Mucosa of rectum (tissue), 2 donors: ENCODE data around the gene UQCR10.

Experiments
- H3K27ac ChIP-seq, 2 donors: one replicate each; pipeline ENCODE4 v1.7.0; 2013; ENCODE audit warnings: inconsistent platforms in 2 of 2, low read depth in 2 of 2, low read length in 2 of 2
- H3K27me3 ChIP-seq, 2 donors: one replicate each; pipeline ENCODE4 v1.7.0; 2013; ENCODE audit warnings: low read length in 2 of 2; ENCODE audit not compliant: control insufficient read depth in 2 of 2, insufficient read depth in 2 of 2
- H3K36me3 ChIP-seq, 2 donors: one replicate each; pipeline ENCODE4 v1.7.0; 2013; ENCODE audit warnings: low read length in 2 of 2; ENCODE audit not compliant: control insufficient read depth in 2 of 2, insufficient read depth in 2 of 2
- H3K4me1 ChIP-seq, 2 donors: one replicate each; pipeline ENCODE4 v1.7.0; 2013; ENCODE audit warnings: low read length in 2 of 2, mild to moderate bottlenecking in 1 of 2; ENCODE audit not compliant: control insufficient read depth in 2 of 2, insufficient read depth in 2 of 2
- H3K4me3 ChIP-seq, 2 donors: one replicate each; pipeline ENCODE4 v1.7.0; 2013; ENCODE audit warnings: low read length in 2 of 2
- H3K9ac ChIP-seq, 2 donors: one replicate each; pipeline ENCODE4 v1.7.0; 2013; ENCODE audit warnings: low read length in 2 of 2, low read depth in 1 of 2, mild to moderate bottlenecking in 1 of 2
- H3K9me3 ChIP-seq, 2 donors: one replicate each; pipeline ENCODE4 v1.7.0; 2013; ENCODE audit warnings: low read length in 2 of 2; ENCODE audit not compliant: control insufficient read depth in 2 of 2
- donor health status: healthy.
- donor health status: Normal muscosa, but diverticular disease.

UQCR10 gene

DNA sequence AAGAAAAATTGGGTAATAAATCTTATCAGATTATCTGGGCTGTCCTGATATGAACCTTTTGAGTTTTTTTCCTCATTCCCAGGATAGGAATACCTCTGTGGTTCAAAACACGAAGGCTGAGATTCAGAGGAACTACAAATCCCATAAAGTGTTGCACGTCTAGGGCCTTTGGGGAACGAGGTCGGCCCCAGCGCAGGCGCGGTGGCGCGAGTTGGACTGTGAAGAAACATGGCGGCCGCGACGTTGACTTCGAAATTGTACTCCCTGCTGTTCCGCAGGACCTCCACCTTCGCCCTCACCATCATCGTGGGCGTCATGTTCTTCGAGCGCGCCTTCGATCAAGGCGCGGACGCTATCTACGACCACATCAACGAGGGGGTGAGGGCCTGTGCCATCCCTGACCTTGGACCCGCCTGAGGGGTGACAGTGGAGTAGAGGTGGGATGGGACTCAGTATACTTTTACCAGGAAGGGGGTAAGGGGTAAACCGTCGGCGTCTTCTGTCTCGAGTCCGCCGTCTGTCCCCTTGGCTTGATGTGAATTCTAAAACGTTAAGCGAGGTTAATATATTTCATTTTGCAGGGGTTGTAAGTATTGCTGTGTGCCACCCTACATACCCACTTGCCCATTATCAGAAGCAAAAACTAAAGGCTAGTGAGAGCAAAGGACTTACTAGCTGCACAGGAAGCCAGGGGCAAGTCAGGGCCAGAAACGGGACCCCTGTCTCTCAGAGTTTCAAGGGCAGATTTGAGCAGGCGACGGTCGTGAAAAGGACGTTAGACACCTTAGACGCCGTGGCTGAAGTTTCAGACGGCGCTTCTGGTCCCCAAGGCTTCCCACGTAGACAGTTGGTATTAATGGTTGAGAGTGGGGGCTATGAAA is at the start of gene UQCR10:
Gene UQCR10, plus strand, starts transcription at position 199 of the 881 bp plus-strand sequence. Its CDS starts 30 bp downstream, at position 229.
- H3K27me3 ChIP-seq = no peaks in the 10 kb centered on the region
- H3K4me1 ChIP-seq = peaks cover 12 to 18% of the 10 kb centered on the region in 2 donors
- peak within 1 kb of the TSS; percentile 88 to 92 for H3K4me3 ChIP-seq
- no peaks in the 10 kb centered on the region for H3K9me3 ChIP-seq
- peak within 1 kb of the TSS; percentile 94 to 96 for H3K9ac ChIP-seq
- H3K27ac ChIP-seq = peak within 1 kb of the TSS; percentile 92 to 94
- peaks cover 14 to 22% of the 10 kb centered on the region in 2 donors for H3K36me3 ChIP-seq

DNA sequence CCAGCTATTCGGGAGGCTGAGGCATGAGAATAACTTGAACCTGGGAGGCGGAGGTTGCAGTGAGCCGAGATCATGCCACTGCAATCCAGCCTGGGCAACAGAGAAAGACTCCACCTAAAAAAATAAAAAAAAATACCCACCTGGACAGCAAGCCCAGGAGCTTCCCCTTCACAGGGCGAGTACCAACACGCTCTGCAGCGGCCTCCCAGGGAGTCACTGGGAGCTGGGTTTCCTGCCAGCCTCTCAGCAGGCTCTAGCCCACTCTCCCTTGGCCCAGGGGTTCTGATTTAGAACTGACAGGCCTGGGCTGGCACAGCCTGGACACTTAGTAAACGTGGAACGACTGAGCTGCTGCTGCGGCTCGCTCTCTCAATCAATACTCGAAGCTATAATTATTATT is 49.4 kb upstream of the UQCR10 start:
- no peaks in the 10 kb centered on the region for H3K4me1 ChIP-seq
- no peak overlapping the region for H3K9ac ChIP-seq
- peaks cover 24 to 39% of the 10 kb centered on the region in 2 donors for H3K27me3 ChIP-seq
- no peaks in the 10 kb centered on the region for H3K36me3 ChIP-seq
- H3K9me3 ChIP-seq = no peaks in the 10 kb centered on the region
- H3K27ac ChIP-seq = no peak overlapping the region
- no peak overlapping the region for H3K4me3 ChIP-seq

DNA sequence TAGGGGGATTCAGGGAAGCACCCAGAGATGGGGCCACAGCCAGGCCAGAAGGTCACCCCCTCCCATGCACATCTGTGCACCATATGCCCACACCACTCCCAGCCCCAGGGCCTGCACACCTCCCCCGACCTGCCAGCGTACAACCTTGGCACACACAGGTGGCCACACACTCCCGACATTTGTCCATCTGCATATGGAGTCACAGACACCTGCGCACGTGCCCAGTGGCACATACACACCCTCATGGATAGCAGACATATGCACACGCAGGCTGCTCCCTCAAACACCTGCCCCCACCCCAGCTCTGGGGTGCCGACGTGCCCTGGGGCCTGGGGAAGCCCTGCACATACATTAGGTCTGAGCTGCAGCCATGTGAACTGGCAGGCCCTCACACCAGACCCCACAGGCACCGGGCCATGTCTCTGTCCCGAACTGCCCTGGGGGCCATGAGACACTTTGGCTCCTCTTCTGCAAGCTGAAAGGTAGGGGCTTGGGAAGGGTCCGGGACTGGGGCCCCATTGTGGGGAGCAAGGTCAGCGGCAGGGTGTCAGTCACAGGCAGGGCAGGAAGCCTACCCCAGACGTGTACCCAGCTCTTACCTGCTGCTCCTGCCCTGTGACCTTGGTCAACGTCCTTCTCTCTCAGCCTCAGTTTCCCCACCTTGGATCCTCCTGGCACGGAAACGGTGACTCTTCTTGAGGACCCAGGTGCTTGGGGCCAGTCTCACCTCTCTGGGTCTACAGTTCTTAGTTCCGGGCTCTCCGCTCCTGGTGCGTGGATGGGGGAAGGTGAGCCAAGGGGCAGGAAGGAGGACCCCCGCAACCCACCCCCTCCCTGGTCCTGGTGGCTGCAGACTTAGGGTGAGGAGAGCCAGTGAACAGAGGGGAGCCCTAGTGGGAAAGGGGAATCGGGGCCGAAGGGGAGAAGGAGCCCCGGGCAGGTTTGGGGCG is 47.9 kb upstream of the UQCR10 start:
- Histone ChIP-seq H3K9ac (no peak overlapping the region), H3K4me1 (no peaks in the 10 kb centered on the region), H3K27me3 (peaks cover 22 to 43% of the 10 kb centered on the region in 2 donors), H3K36me3 (no peaks in the 10 kb centered on the region), H3K4me3 (no peak overlapping the region), H3K9me3 (no peaks in the 10 kb centered on the region), H3K27ac (no peak overlapping the region)

DNA sequence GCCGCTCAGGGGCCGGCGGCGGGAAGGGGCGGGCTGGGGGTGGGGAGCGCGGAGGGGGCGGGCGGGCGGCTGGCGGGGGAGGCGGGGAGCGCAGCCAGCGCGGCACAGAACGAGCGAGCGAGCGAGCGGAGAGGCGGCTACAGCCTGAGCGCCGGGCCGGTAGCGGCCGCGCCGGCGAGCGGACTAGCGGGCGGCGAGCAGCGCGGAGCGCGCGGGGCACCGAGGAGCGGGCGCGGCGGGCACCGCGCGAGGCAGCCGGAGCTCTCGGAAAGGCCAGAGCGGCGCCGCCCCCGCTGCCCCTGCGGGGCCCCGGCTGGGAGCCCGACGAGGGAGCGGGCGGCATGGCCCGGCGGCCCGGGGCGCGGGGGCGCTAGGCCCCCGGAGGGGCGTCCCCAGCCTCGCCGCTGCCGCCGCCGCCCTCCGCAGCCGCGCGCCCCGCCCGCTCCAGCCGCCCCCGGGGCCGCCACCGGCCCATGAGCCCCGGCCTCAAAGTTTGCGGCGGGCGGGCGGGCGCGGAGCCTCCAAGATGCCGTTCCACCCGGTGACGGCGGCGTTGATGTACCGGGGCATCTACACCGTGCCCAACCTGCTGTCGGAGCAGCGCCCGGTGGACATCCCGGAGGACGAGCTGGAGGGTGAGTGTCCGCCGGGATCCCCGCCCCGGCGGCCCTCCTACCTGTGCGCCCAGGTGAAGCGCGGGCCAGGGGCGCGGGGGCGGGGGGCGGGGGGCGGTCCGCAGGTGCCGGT is 47.1 kb upstream of the UQCR10 start, which contains the start of gene CABP7:
Gene CABP7, plus strand, starts transcription at position 105 of the 747 bp plus-strand sequence. Its CDS starts 422 bp downstream, at position 527.
- peaks cover 22 to 39% of the 10 kb centered on the region in 2 donors for H3K27me3 ChIP-seq
- H3K4me3 ChIP-seq = no peak within 1 kb of the TSS
- no peaks in the 10 kb centered on the region for H3K9me3 ChIP-seq
- no peaks in the 10 kb centered on the region for H3K4me1 ChIP-seq
- no peaks in the 10 kb centered on the region for H3K36me3 ChIP-seq
- no peak within 1 kb of the TSS for H3K27ac ChIP-seq
- H3K9ac ChIP-seq = no peak within 1 kb of the TSS

DNA sequence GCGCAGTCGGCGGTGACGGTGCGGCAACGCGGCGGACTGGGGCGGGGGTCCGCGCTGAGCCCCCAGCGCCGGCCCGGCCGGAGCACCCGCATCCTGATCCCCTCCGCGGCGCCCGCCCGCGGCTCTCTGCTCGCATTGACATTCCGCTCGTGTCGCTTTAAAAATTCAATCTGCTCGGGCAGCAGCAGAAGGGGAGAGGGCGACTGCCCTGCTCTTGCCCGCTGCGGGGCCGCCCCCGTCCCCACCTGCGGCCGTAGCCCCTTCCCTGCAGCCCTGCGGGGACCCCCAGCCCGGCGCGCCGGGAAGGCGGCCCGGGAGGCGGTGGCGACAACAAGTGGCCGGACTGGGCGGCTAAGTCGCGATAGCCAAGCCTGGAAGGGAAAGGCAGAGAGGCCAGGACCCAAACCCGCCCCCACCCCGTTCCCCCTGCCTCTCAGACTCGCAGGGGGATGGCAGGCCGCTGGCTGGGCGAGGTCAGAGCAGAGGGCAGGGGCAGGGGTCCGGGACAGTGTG is 46.3 kb upstream of the UQCR10 start:
- H3K9me3 ChIP-seq = no peaks in the 10 kb centered on the region
- H3K36me3 ChIP-seq = no peaks in the 10 kb centered on the region
- no peak overlapping the region for H3K4me3 ChIP-seq
- H3K27me3 ChIP-seq = peaks cover 22 to 37% of the 10 kb centered on the region in 2 donors
- H3K27ac ChIP-seq = no peak overlapping the region
- no peak overlapping the region for H3K9ac ChIP-seq
- no peaks in the 10 kb centered on the region for H3K4me1 ChIP-seq

DNA sequence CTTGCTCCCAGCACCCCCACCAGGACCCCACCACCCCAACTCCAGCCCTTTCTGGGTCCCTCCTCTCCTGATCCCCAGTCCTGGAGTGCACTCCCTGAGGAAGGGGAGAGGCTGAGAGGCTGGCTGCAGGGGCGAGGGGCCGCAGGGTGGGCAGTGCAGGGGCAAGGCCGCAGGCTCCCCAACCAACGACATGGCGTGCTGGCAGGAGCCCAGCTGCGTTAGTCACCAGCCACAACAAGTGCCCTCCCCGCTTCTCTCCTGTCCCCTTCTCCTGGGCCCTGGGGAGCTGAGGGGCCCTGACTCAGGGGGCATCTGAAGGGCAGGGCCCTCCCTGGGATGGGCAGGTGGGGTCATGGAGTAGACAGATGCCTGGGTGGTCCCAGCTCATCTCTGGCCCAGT is 45.0 kb upstream of the UQCR10 start:
- H3K4me3 ChIP-seq = no peak overlapping the region
- H3K27me3 ChIP-seq = peaks cover 22 to 30% of the 10 kb centered on the region in 2 donors
- H3K9ac ChIP-seq = no peak overlapping the region
- no peaks in the 10 kb centered on the region for H3K4me1 ChIP-seq
- H3K27ac ChIP-seq = no peak overlapping the region
- H3K9me3 ChIP-seq = no peaks in the 10 kb centered on the region
- no peaks in the 10 kb centered on the region for H3K36me3 ChIP-seq

DNA sequence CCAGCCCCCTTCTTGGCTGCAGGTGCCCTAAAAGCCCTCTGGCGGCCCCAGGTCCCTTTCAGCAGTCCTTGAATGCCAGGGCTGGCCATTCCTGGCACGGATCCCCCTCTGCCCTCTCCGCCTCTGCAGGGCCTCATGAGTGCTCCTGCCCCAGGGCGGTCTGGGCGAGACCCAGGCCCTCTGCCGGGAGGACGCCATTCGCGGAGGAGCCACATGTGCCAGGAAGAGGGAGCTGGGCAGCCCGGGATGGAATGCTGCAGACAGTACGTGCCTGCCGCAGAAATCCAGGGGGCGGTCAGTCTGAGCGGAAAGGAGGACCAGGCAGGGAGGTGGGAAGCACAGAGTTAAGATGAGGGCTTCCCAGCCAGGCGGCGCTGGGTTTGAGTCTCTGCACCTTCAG is 44.6 kb upstream of the UQCR10 start:
- Histone ChIP-seq H3K4me1 (no peaks in the 10 kb centered on the region), H3K27me3 (peaks cover 22 to 28% of the 10 kb centered on the region in 2 donors), H3K27ac (no peak overlapping the region), H3K9ac (no peak overlapping the region), H3K36me3 (no peaks in the 10 kb centered on the region), H3K9me3 (no peaks in the 10 kb centered on the region), H3K4me3 (no peak overlapping the region)

DNA sequence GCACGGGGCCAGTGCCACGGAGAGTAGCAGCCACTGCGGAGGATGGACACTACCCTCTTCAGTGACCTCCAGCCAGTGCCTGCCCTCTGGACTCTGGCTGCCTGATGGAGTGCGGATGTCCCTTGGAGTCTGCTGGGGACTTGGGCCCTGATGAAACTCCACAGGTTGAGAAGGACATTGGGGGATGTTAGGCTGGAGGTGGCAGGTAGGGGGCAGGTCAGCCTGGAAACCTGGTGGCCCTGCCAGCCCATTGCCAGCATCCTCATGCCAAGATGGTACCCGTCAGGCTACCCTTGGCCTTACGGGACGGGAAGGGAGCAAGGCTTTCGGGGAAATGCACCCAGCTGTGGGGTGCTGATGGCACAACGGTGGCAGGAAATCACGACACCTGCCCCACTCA is 43.4 kb upstream of the UQCR10 start:
- Histone ChIP-seq H3K9ac (no peak overlapping the region), H3K9me3 (no peaks in the 10 kb centered on the region), H3K4me3 (no peak overlapping the region), H3K4me1 (no peaks in the 10 kb centered on the region), H3K36me3 (no peaks in the 10 kb centered on the region), H3K27me3 (peaks cover 13 to 22% of the 10 kb centered on the region in 2 donors), H3K27ac (no peak overlapping the region)

DNA sequence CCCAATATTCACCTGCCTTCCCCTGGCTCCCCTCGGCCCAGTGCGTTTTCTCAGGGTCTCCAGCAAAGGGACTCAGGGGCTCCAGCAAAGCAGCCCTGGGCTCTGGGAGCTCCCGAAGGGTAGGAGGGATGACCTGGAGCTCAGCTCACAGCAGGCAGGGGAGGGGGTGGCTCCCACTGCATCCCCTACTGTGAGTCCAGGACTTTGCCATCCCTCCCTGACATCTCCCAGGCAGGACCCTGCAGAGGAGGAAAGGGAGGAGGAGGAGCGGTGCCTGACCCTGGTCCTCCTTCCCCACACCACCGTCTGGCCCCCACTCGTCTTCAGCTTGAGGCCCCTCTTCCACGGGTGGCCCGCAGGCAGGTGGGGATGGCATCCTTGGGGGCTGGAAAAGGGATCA is 42.3 kb upstream of the UQCR10 start:
- H3K36me3 ChIP-seq = no peaks in the 10 kb centered on the region
- H3K9me3 ChIP-seq = no peaks in the 10 kb centered on the region
- peaks cover 6 to 13% of the 10 kb centered on the region in 2 donors for H3K27me3 ChIP-seq
- no peak overlapping the region for H3K9ac ChIP-seq
- H3K27ac ChIP-seq = no peak overlapping the region
- H3K4me3 ChIP-seq = no peak overlapping the region
- no peaks in the 10 kb centered on the region for H3K4me1 ChIP-seq
